ENCODE data around the gene FCGBP.
"Not testable (repeated sequence)": the region's sequence is repeated elsewhere in the genome, so short reads cannot be mapped to it uniquely, and the experiment has no call there.

The FCGBP gene

DNA sequence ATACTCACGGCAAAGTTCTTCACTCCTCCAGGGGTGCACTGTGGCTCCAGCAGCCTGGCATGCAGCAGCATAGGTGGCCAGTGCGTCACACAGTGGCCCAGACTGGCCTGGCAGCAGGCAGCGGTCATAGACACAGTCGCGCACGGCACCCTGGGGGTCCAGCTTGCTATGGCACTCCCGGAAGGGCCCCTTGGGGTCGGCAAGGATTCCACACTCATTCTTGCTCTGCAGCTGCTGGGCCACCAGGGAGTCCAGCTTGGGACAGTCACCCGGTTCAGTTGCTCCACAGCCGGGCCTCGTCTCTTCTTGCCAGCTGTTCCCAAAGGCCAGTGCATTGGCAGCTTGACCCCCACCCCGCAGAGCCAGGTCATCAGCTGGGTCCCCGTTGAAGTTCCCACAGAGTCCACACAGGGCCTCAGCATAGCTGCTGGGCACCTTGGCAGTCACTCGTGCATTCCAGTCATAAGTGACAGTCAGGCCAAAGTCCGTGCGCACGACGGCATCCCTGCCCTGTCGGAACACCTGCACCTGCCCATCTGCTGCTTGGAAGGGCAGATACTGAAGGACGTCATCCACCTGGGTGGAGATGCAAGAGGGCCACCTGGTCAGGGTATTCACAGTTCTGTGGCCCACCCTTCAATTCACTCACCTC is 20.6 kb downstream of the FCGBP start:
- WGBS (ENCODE audit: insufficient coverage) = 93% methylated on average over 19 of the region's 20 CpGs
- peaks cover 0 to 77% (median 16%) of the 10 kb centered on the region in 5 experiments for H3K27me3 ChIP-seq (replicated peaks in 2 of 5; ENCODE audit: control insufficient read depth in 4 of 5, insufficient read depth in 5 of 5, low read length in 4 of 5)
- H3K4me1 ChIP-seq (ENCODE audit: control extremely low read depth in 1 of 4, control insufficient read depth in 4 of 4, insufficient read depth in 4 of 4, low read length in 3 of 4) = no peaks in the 10 kb centered on the region
- no peaks in the 10 kb centered on the region for H3K36me3 ChIP-seq (ENCODE audit: control insufficient read depth in 4 of 4, insufficient read depth in 4 of 4, low read length in 3 of 4)
- H3K9me3 ChIP-seq (ENCODE audit: control extremely low read depth in 1 of 5, control insufficient read depth in 4 of 5, insufficient read depth in 2 of 5, low read depth in 1 of 5, low read length in 4 of 5) = no peaks in the 10 kb centered on the region
- H3K27ac ChIP-seq (ENCODE audit: insufficient read depth in 1 of 2, low read depth in 1 of 2, low read length in 2 of 2, poor library complexity in 1 of 2, severe bottlenecking in 2 of 2) = no peak overlapping the region
- H3K4me3 ChIP-seq (ENCODE audit: control insufficient read depth in 1 of 7, extremely low read depth in 1 of 7, insufficient read depth in 4 of 7, low read depth in 2 of 7, low read length in 6 of 7) = no peak overlapping the region
- POLR2A ChIA-PET = no interaction called here
- CTCF ChIA-PET = interaction anchor here (1.5 kb wide), 1 partner anchor 57 kb away, joined by 6 read pairs; the partner anchor contains the start of gene PSMC4
- DNase-seq = no peak

DNA sequence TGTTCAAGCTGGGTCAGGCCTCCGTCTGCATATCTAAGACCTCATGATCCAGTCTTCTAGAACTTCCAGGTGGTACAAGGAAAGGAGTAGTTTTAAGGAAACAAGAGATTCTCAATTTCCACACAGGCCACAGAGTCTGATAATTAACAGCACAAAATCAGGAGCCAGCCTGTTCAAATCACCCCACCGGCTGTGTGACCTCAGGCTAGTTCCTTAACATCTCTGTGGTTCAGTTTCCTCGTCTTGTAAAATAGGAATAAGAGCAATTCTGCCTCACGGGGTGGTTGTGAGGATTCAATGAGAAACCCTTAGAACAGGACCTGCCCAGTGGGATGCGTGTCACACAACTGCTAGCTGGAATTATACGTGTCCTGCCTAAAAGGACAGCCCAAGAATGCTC is 25.6 kb downstream of the FCGBP start:
- ChIA-PET CTCF (interaction anchor here (1.8 kb wide), 1 partner anchor 62 kb away, joined by 4 read pairs; the partner anchor contains the start of gene PSMC4), POLR2A (no interaction called here)
- Histone ChIP-seq H3K27me3 (replicated peaks in 2 of 5; ENCODE audit: control insufficient read depth in 4 of 5, insufficient read depth in 5 of 5, low read length in 4 of 5) (peaks cover 0 to 50% (median 14%) of the 10 kb centered on the region in 5 experiments), H3K27ac (ENCODE audit: insufficient read depth in 1 of 2, low read depth in 1 of 2, low read length in 2 of 2, poor library complexity in 1 of 2, severe bottlenecking in 2 of 2) (no peak overlapping the region), H3K4me1 (ENCODE audit: control extremely low read depth in 1 of 4, control insufficient read depth in 4 of 4, insufficient read depth in 4 of 4, low read length in 3 of 4) (no peaks in the 10 kb centered on the region), H3K36me3 (ENCODE audit: control insufficient read depth in 4 of 4, insufficient read depth in 4 of 4, low read length in 3 of 4) (no peaks in the 10 kb centered on the region), H3K9me3 (ENCODE audit: control extremely low read depth in 1 of 5, control insufficient read depth in 4 of 5, insufficient read depth in 2 of 5, low read depth in 1 of 5, low read length in 4 of 5) (no peaks in the 10 kb centered on the region), H3K4me3 (ENCODE audit: control insufficient read depth in 1 of 7, extremely low read depth in 1 of 7, insufficient read depth in 4 of 7, low read depth in 2 of 7, low read length in 6 of 7) (no peak overlapping the region)
- 100% methylated on average over 3 of the region's 6 CpGs for WGBS (ENCODE audit: insufficient coverage)
- DNase-seq = no peak

DNA sequence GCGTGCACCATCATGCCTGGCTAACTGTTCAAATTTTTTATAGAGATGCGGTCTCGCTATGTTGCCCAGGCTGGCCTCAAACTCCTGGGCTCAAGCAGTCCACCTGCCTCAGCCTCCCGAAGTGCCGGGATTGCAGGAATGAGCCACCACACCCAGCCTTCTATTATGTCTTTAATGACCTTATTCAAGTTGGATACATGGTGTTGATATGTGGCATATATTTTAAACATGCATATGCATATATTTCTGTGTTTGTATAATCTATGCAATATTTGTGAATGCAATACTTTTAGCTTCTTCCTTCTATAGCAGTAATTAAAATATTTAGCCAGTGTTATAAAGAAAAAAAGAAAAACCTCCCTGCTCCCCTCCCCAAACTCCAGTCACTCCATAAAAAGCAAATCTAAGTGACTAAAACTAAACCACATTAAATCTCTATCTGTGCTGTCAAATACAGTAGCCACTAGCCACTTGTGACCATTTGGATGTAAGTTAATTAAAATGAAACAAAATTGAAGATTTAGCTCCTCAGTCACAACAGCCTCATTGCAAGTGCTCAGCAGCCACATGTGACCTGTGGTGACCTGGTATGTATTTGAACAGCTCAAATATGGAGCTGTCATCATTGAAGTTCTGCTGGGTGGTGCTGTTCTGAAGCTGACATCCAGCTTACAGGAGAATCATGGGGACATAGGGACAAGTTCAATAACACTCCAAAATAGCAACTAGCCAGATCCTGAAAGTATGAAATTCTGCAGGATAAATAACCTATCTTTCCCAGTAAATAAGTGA is 27.4 kb downstream of the FCGBP start:
- ChIA-PET CTCF (interaction anchor here (0.9 to 1.3 kb wide), 3 partner anchors 9 to 64 kb away, joined by 3 to 4 read pairs (median 3); partner anchors contain the start of gene PSMC4), POLR2A (no interaction called here)
- Histone ChIP-seq H3K36me3 (ENCODE audit: control insufficient read depth in 4 of 4, insufficient read depth in 4 of 4, low read length in 3 of 4) (no peaks in the 10 kb centered on the region), H3K27ac (ENCODE audit: insufficient read depth in 1 of 2, low read depth in 1 of 2, low read length in 2 of 2, poor library complexity in 1 of 2, severe bottlenecking in 2 of 2) (no peak overlapping the region), H3K4me3 (ENCODE audit: control insufficient read depth in 1 of 7, extremely low read depth in 1 of 7, insufficient read depth in 4 of 7, low read depth in 2 of 7, low read length in 6 of 7) (no peak overlapping the region), H3K4me1 (ENCODE audit: control extremely low read depth in 1 of 4, control insufficient read depth in 4 of 4, insufficient read depth in 4 of 4, low read length in 3 of 4) (no peaks in the 10 kb centered on the region), H3K27me3 (replicated peaks in 2 of 5; ENCODE audit: control insufficient read depth in 4 of 5, insufficient read depth in 5 of 5, low read length in 4 of 5) (peaks cover 0 to 40% (median 14%) of the 10 kb centered on the region in 5 experiments), H3K9me3 (ENCODE audit: control extremely low read depth in 1 of 5, control insufficient read depth in 4 of 5, insufficient read depth in 2 of 5, low read depth in 1 of 5, low read length in 4 of 5) (no peaks in the 10 kb centered on the region)
- WGBS (ENCODE audit: insufficient coverage) = 97% methylated on average over 3 of the region's 5 CpGs
- no peak for DNase-seq

DNA sequence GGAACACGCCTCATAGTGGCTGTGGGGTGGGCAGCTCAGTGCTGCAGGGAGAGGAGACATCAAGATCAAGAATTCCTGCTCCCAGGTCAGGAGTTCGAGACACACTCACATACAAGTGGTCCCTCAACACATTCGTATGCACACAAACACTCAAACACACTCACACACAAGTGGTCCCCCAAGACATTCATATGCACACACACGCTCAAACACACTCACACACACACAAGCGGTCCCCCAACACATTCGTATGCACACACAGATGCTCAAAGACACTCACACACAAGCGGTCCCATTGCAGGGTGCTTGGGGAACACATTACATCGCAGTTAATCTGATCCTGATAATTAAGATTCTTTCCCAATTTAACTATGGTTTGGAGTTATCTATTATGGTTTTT is 28.2 kb downstream of the FCGBP start:
- H3K27me3 ChIP-seq (replicated peaks in 2 of 5; ENCODE audit: control insufficient read depth in 4 of 5, insufficient read depth in 5 of 5, low read length in 4 of 5) = peaks cover 0 to 36% (median 14%) of the 10 kb centered on the region in 5 experiments
- no peaks in the 10 kb centered on the region for H3K4me1 ChIP-seq (ENCODE audit: control extremely low read depth in 1 of 4, control insufficient read depth in 4 of 4, insufficient read depth in 4 of 4, low read length in 3 of 4)
- H3K4me3 ChIP-seq (ENCODE audit: control insufficient read depth in 1 of 7, extremely low read depth in 1 of 7, insufficient read depth in 4 of 7, low read depth in 2 of 7, low read length in 6 of 7) = no peak overlapping the region
- no peak for DNase-seq
- ChIA-PET CTCF (interaction anchor here (1.3 kb wide), 1 partner anchor 10 kb away, joined by 3 read pairs; no protein-coding TSS in a partner anchor), POLR2A (no interaction called here)
- H3K36me3 ChIP-seq (ENCODE audit: control insufficient read depth in 4 of 4, insufficient read depth in 4 of 4, low read length in 3 of 4) = no peaks in the 10 kb centered on the region
- no peaks in the 10 kb centered on the region for H3K9me3 ChIP-seq (ENCODE audit: control extremely low read depth in 1 of 5, control insufficient read depth in 4 of 5, insufficient read depth in 2 of 5, low read depth in 1 of 5, low read length in 4 of 5)
- H3K27ac ChIP-seq (ENCODE audit: insufficient read depth in 1 of 2, low read depth in 1 of 2, low read length in 2 of 2, poor library complexity in 1 of 2, severe bottlenecking in 2 of 2) = no peak overlapping the region
- 96% methylated on average over 4 of the region's 8 CpGs for WGBS (ENCODE audit: insufficient coverage)

DNA sequence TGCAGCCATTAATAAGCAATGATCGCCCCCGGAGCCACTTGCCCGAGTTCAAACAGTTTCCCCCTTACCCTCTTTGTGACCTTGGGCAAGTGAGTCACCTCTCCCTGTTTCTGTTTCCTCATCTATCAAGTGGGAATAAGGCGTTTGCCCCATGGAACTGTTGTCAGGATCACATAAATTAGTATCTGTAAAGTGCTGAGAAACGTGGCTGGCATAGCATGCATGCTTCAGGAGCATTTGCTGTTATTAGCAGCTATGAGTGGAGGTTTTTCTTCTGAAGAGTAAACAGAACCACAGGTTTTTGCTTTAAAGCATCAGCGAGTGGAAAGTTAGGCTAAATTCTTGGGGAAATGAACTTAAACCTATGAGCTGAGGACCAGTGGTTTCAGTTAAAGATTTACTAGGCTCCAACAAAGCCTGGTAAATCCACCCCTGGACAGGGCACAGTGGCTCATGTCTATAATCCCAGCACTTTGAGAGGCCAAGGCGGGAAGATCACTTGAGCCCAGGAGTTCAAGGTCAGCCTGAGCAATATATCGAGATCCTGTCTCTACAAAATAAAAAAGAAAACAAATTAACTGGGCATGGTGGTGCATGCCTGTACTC is 30.8 kb downstream of the FCGBP start:
- H3K4me3 ChIP-seq (ENCODE audit: control insufficient read depth in 1 of 7, extremely low read depth in 1 of 7, insufficient read depth in 4 of 7, low read depth in 2 of 7, low read length in 6 of 7); POLR2A ChIA-PET; CTCF ChIA-PET; H3K36me3 ChIP-seq (ENCODE audit: control insufficient read depth in 4 of 4, insufficient read depth in 4 of 4, low read length in 3 of 4); DNase-seq; H3K4me1 ChIP-seq (ENCODE audit: control extremely low read depth in 1 of 4, control insufficient read depth in 4 of 4, insufficient read depth in 4 of 4, low read length in 3 of 4); H3K9me3 ChIP-seq (ENCODE audit: control extremely low read depth in 1 of 5, control insufficient read depth in 4 of 5, insufficient read depth in 2 of 5, low read depth in 1 of 5, low read length in 4 of 5); H3K27ac ChIP-seq (ENCODE audit: insufficient read depth in 1 of 2, low read depth in 1 of 2, low read length in 2 of 2, poor library complexity in 1 of 2, severe bottlenecking in 2 of 2): not testable (repeated sequence)
- H3K27me3 ChIP-seq (replicated peaks in 2 of 5; ENCODE audit: control insufficient read depth in 4 of 5, insufficient read depth in 5 of 5, low read length in 4 of 5) = peaks cover 0 to 18% (median 2%) of the 10 kb centered on the region in 5 experiments
- no CpG with 5 or more reads among the region's 8 CpGs for WGBS (ENCODE audit: insufficient coverage)

DNA sequence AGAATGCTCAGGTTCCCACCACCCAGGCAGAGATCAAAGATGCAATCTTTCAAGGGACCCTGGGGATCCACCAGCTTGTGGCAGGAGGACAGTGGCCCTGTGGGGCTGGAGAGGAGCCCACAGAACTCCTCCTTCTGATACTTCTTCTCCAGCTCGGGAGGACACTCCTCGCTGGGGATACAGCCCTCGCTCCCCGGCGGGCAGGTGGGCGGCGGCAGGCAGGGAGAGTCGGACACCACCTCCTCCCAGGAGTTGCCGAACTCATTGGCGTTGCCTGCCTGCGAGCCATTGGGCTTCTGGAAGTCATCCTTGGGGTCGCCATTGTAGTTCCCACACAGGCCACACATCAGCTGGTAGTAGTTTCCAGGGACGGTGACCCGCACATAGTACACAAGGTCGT is 32.1 kb downstream of the FCGBP start:
- H3K36me3 ChIP-seq (ENCODE audit: control insufficient read depth in 4 of 4, insufficient read depth in 4 of 4, low read length in 3 of 4); POLR2A ChIA-PET; CTCF ChIA-PET; H3K4me3 ChIP-seq (ENCODE audit: control insufficient read depth in 1 of 7, extremely low read depth in 1 of 7, insufficient read depth in 4 of 7, low read depth in 2 of 7, low read length in 6 of 7); DNase-seq; H3K4me1 ChIP-seq (ENCODE audit: control extremely low read depth in 1 of 4, control insufficient read depth in 4 of 4, insufficient read depth in 4 of 4, low read length in 3 of 4); H3K9me3 ChIP-seq (ENCODE audit: control extremely low read depth in 1 of 5, control insufficient read depth in 4 of 5, insufficient read depth in 2 of 5, low read depth in 1 of 5, low read length in 4 of 5); H3K27ac ChIP-seq (ENCODE audit: insufficient read depth in 1 of 2, low read depth in 1 of 2, low read length in 2 of 2, poor library complexity in 1 of 2, severe bottlenecking in 2 of 2): not testable (repeated sequence)
- WGBS (ENCODE audit: insufficient coverage) = no CpG with 5 or more reads among the region's 15 CpGs
- peaks cover 0 to 13% (median 2%) of the 10 kb centered on the region in 5 experiments for H3K27me3 ChIP-seq (replicated peaks in 2 of 5; ENCODE audit: control insufficient read depth in 4 of 5, insufficient read depth in 5 of 5, low read length in 4 of 5)

DNA sequence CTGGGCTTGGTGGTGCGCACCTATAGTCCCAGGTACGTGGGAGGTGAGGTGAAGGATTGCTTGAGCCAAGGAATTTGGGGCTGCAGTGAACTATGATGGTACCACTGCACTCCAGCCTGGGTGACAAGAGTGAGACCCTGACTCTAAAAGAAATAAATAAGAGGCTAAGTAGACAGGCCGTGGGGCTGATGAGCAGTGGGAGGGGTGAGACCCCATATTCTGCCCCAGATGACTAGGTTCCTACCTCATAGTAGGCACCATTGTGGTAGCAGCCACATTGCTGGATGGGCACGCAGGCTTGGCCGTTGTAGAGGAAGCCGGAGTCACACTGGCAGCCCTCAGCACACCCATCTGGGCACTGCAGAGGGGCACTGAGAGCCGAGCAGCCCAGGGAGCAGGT is 32.8 kb downstream of the FCGBP start:
- no CpG with 5 or more reads among the region's 7 CpGs for WGBS (ENCODE audit: insufficient coverage)
- H3K9me3 ChIP-seq (ENCODE audit: control extremely low read depth in 1 of 5, control insufficient read depth in 4 of 5, insufficient read depth in 2 of 5, low read depth in 1 of 5, low read length in 4 of 5); POLR2A ChIA-PET; DNase-seq; H3K4me1 ChIP-seq (ENCODE audit: control extremely low read depth in 1 of 4, control insufficient read depth in 4 of 4, insufficient read depth in 4 of 4, low read length in 3 of 4); CTCF ChIA-PET; H3K27me3 ChIP-seq (replicated peaks in 2 of 5; ENCODE audit: control insufficient read depth in 4 of 5, insufficient read depth in 5 of 5, low read length in 4 of 5); H3K27ac ChIP-seq (ENCODE audit: insufficient read depth in 1 of 2, low read depth in 1 of 2, low read length in 2 of 2, poor library complexity in 1 of 2, severe bottlenecking in 2 of 2); H3K4me3 ChIP-seq (ENCODE audit: control insufficient read depth in 1 of 7, extremely low read depth in 1 of 7, insufficient read depth in 4 of 7, low read depth in 2 of 7, low read length in 6 of 7); H3K36me3 ChIP-seq (ENCODE audit: control insufficient read depth in 4 of 4, insufficient read depth in 4 of 4, low read length in 3 of 4): not testable (repeated sequence)
